HG02642 (cell line): ENCODE results near the gene POLR3G.
A peak's percentile ranks its signal among the peaks of the same experiment; 100 is the strongest.

Source experiments
- ATAC-seq: cut with Tn5 transposase; IDR thresholded peaks from one replicate; pipeline ENCODE4 v1.9.1; 2021; ENCODE audit warnings: mild to moderate bottlenecking; ENCODE audit not compliant: unreplicated experiment, poor library complexity

Gene POLR3G

DNA sequence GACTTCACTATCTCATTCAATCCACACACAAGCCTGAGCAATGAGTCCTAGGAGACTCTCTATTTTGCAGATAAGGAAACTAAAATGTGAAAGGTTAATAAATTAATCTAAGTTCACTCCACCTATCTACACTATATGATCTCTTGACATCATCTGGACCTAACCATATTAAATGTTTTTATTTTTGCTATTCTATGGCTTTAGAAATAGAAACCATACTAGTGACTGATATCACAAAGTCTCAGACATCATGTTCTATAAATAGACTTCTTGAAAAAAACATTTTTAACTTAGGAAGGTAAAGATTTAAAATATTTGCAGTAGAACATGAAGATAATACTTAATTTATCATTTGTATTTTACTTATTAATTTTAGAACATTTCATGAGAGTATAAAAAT, 74.6 kb downstream of the POLR3G start:
- ATAC-seq: no peak

GRCh38 chr5:90549729-90550275, 75.1 kb downstream of the POLR3G start:
- no peak for ATAC-seq

- ATAC-seq: no peak
Observed at GRCh38 chr5:90550963-90551362, 76.3 kb downstream of the POLR3G start.

DNA sequence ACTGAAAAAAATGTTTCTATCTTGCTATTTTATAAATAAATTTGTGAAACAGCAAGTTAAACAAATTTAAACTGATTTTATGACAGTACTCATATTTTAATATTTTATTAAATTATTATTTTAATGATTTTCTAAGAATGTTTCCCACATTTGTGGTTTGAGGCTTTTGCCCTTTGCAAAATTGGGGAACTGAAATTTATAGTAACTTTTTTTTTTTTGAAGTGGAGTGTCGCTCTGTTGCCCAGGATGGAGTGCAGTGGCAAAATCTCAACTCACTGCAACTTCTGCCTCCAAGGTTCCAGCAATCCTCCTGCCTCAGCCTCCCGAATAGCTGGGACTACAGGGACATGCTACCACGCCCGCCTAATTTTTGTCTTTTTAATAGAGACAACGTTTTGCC, 76.7 kb downstream of the POLR3G start:
- no peak for ATAC-seq

- no peak for ATAC-seq
Observed at GRCh38 chr5:90553711-90554110, 79.0 kb downstream of the POLR3G start.

- no peak for ATAC-seq
Observed at GRCh38 chr5:90554358-90555006, 79.8 kb downstream of the POLR3G start.

- ATAC-seq: no peak
Observed at GRCh38 chr5:90555666-90556065, 81.0 kb downstream of the POLR3G start.

DNA sequence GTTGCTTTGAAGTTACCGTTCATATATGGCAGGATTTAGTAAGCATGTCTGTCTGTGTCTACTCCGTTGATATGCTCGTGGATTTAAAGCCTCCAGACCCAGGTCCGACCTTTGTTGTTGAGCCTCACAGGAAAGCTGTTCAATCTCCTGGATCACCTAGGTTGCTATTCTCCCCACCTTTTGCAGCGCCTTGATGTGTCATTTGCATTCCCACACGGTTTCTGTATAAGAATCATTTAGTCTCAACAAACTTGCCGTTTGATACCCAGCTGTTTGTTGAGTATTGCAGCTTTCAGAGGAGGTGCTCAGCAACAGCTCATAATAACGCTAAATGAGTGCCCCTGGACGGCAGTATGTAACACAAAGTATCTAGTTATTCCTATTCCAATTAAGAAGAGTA, 82.7 kb downstream of the POLR3G start:
- no peak for ATAC-seq

DNA sequence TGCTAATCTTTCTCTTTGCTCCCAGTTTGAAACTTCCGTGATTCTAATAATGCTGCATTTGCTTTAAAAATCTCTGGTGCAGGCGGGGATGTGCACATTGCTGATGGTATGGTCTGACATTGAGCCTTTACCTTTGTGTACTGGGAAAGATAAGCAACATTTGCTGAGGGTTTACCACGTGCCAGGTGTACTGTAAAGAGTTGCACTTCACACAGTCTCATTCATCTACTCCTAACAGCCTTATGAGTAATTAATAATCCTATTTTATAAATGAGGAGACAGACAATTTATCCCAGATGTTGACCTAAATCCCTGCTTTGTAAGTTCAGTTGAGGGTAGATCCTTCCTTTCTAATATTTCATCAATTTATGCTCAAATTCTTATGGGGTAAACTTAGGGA, 83.2 kb downstream of the POLR3G start:
- no peak for ATAC-seq

DNA sequence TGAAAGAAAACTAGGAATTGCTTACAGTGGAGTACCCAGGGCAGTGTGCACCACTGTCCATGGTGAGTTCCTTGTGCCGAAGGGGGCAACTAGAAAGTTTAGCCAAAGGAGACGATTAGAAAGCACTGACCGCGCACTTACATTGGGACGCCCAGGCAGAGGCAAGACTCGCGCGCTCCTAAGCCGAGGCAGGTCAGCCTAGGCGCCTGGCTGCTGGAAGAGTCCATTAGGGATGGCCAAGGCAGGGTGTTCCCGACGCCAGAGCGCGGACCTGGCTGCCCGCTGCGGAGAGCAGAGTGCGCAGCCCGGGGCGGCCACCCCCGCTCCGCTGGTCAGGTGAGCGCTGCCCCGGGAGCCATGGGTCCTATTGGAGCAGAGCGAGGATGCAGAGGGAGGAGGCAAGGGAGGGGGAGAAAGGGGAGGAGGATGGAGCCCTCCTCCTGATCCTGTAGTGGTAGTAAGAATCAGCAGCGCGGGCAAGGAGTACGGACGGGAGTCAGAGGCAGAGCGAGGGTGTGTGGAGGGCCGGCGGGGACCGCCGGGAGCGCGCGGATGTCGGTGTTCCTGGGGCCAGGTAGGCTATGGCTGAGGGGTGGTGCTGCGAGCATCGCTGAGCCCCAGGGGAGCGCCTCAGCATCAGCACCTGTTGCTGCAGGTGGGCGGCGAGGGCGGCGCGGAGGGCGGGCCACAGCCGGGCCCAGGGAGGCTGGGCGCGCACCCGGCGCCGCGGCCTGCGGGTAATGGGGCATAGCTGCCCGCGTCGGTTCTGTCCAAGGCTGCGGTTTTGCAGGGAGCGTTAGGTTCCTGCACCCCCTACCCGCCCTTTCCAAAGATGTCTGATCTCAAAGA, 83.9 kb downstream of the POLR3G start, which contains the start of gene ADGRV1:
Gene ADGRV1, plus strand, starts transcription at position 454 of the 849 bp plus-strand sequence. Its CDS starts 99 bp downstream, at position 553.
- peak; percentile 54 for ATAC-seq

DNA sequence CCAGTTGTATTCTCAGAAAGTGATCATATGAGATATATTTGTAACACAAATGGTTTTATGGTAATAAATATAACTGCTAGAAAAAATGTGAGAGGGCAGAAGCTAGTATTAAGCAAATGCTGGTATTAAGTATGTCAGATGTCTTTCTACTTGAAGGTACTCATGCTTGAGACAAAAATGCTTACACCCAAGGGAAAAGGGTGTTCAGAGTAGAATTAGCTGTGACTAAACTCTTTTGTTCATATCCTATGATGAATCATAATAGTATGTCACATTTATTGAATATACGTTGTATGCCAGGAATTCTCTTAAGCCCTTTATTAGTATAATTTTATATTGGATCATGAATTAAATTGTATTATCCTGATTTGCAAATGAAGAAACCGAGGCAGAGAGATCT, 86.1 kb downstream of the POLR3G start:
- no peak for ATAC-seq

- no peak for ATAC-seq
Observed at GRCh38 chr5:90561766-90562165, 87.1 kb downstream of the POLR3G start.

DNA sequence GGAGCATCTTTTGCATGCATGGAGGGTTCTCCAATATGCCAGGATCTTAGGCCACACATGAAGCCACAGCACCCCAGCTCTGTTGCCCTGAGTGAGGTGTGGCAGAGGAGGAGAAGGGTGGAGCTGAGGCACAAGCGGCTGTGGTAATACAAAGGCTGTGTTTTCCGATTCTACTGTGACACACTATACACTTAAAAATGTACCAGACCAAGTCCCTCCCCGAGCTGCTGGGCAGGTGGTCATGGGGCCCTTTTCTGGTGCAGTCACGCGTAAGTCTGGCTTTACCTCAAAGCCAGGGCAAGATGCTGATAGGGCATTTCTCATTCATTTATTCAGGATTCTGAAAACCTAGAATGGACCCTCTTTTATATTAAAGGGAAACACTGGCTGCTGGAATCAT, 87.7 kb downstream of the POLR3G start:
- ATAC-seq: no peak

GRCh38 chr5:90563108-90563507, 88.4 kb downstream of the POLR3G start:
- no peak for ATAC-seq
